Dendritic cell treated with granulocyte-macrophage colony-stimulating factor and Interleukin-4, amounts not matched to agents 40 ng/mL and 50 ng/mL, for 4 days (primary cell): Measurements from ENCODE around the gene SYTL2.
"Not testable (repeated sequence)": the region's sequence is repeated elsewhere in the genome, so short reads cannot be mapped to it uniquely, and the experiment has no call there.

ENCODE experiments used
- H3K27ac Mint-ChIP-seq: one replicate; pipeline ENCODE4 v1.8.0; 2022; ENCODE audit warnings: mild to moderate bottlenecking, mixed read lengths
- H3K27me3 Mint-ChIP-seq: one replicate; pipeline ENCODE4 v1.8.0; 2022; ENCODE audit warnings: mild to moderate bottlenecking, mixed read lengths
- H3K36me3 Mint-ChIP-seq: one replicate; pipeline ENCODE4 v1.8.0; 2022; ENCODE audit warnings: low read depth, mixed read lengths
- H3K4me1 Mint-ChIP-seq: one replicate; pipeline ENCODE4 v1.8.0; 2022; ENCODE audit warnings: low read depth, mixed read lengths
- H3K4me3 Mint-ChIP-seq: one replicate; pipeline ENCODE4 v1.8.0; 2022; ENCODE audit warnings: mild to moderate bottlenecking, moderate library complexity, mixed read lengths
- H3K9me3 Mint-ChIP-seq: one replicate; pipeline ENCODE4 v1.8.0; 2022; ENCODE audit warnings: mixed read lengths
- intact Hi-C: fragments of 100-400 bp; cut with micrococcal nuclease; formaldehyde crosslinking; loops from one replicate; pipeline ENCODE4 v1.15.0; 2022

The SYTL2 gene

DNA sequence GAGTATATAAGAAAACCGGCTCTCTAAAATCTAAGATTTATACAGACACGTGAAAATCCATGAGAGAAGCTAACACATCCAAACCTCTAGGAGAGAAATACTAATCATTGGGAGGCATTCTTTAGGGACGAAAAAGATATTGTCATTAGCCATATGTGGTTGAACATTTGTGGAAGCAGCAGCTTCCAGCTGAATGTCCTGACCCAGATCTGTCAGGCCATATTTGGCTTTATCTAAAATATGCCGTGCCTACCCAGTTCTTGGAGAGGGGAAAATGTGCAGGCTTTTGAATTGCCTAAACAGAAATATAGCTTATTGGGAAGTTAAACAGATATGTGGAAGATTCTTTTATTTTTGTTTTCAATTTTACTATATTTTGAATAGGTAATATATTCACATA, 131.4 kb downstream of the SYTL2 start:
- H3K4me1 Mint-ChIP-seq: peaks cover 23% of the 10 kb centered on the region
- peaks cover 3% of the 10 kb centered on the region for H3K27me3 Mint-ChIP-seq
- intact Hi-C loops: no loop called here
- H3K4me3 Mint-ChIP-seq: no peak overlapping the region
- no peaks in the 10 kb centered on the region for H3K36me3 Mint-ChIP-seq
- H3K9me3 Mint-ChIP-seq: no peaks in the 10 kb centered on the region
- H3K27ac Mint-ChIP-seq: no peak overlapping the region

DNA sequence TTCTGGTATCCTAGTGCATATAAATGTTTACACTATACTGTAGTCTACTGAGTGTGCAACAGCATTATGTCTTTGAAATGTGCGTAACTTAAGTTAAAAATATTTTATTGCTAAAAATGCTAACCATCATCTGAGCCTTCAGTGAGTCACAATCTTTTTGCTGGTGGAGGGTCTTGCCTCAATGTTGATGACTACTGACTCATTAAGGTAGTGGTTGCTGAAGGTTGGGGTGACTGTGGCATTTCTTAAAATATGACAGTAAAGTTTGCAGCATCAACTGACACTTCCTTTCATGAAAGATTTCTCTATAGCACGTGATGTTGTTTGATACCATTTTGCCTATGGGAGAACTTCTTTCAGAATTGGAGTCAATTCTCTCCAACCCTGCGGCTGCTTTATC, 137.5 kb downstream of the SYTL2 start:
- H3K27ac Mint-ChIP-seq: no peak overlapping the region
- H3K4me3 Mint-ChIP-seq: no peak overlapping the region
- no peaks in the 10 kb centered on the region for H3K9me3 Mint-ChIP-seq
- no peaks in the 10 kb centered on the region for H3K27me3 Mint-ChIP-seq
- no peaks in the 10 kb centered on the region for H3K36me3 Mint-ChIP-seq
- H3K4me1 Mint-ChIP-seq: no peaks in the 10 kb centered on the region
- intact Hi-C loops: no loop called here

DNA sequence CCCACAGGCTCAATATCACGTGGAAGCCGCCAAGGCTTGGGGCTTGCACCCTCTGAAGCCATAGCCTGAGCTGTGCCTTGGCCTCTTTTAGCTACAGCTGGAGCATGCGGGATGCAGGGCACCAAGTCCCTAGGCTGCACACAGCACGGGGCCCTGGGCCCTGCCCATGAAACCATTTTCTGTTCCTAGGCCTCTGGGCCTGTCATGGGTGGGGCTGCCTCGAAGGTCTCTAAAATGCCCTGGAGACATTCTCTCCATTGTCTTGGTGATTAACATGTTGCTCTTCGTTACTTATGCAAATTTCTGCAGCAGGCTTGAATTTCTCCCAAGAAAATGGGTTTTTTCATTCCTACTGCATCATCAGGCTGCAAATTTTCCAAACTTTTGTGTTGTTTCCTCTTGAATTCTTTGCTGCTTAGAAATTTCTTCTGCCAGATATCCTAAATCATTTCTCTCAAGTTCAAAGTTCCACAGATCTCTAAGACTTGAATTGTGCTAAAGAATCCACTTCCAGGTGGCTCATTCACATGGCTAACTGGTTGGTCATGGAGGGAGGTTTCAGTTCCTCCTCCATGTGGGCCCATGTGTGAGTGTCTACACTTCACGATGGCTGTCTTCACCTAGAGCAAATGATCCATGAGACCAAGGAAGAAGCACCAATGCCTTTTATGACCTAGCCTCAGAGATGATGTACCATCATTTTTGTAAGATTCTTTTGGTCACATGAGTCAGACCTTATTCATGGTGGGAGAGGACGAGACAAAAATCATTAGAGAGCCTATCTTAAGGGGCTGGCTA, 138.6 kb downstream of the SYTL2 start:
- Mint-ChIP-seq H3K27me3 (no peaks in the 10 kb centered on the region), H3K4me3 (no peak overlapping the region), H3K36me3 (no peaks in the 10 kb centered on the region), H3K4me1 (no peaks in the 10 kb centered on the region), H3K9me3 (no peaks in the 10 kb centered on the region), H3K27ac (no peak overlapping the region)
- intact Hi-C loops: no loop called here

DNA sequence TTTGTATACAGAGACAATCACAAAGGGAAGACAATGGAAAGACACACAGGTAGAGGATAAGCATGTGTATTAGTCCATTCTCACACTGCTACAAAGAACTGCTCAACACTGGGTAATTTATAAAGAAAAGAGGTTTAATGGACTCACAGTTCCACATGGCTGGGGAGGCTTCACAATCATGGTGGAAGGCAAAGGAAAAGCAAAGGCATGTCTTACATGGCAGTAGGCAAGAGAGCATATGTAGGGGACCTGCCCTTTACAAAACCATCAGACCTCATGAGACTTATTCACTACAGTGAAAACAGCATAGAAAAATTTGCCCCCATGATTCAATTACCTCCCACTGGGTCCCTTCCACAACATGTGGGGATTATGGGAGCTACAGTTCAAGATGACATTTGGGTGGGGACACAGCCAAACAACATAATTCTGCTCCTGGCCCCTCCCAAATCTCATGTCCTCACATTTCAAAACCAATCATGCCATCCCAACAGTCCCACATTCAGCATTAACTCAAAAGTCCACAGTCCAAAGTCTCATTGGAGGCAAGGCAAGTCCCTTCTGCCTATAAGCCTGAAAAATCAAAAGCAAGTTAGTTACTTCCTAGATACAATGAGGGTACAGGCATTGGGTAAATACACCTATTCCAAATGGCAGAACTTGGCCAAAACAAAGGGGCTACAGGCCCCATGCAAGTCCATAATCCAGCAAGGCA, 139.8 kb downstream of the SYTL2 start:
- H3K9me3 Mint-ChIP-seq, H3K27me3 Mint-ChIP-seq, H3K36me3 Mint-ChIP-seq, H3K4me3 Mint-ChIP-seq, intact Hi-C loops, H3K4me1 Mint-ChIP-seq, H3K27ac Mint-ChIP-seq: not testable (repeated sequence)

DNA sequence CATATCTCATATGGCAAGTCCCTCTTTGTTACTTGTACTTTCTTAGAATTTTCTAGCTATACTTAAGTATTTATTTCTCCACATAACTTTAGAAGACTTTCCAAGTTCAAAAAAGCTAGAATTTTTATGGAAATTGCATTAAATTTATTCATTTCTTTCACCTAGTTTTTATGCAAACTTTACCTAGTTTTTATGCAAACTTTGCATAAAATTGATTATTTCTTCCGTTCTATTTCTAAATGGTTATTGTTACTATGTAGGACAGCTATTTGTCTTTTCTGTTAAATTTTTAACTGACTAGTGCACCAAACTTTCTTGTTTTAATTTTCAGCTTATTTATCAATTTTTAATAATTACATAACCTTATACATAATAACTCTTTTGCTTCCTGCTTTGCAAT, 142.8 kb downstream of the SYTL2 start:
- Mint-ChIP-seq H3K27ac (no peak overlapping the region), H3K9me3 (no peaks in the 10 kb centered on the region), H3K4me3 (no peak overlapping the region), H3K27me3 (no peaks in the 10 kb centered on the region), H3K36me3 (peaks cover 17% of the 10 kb centered on the region), H3K4me1 (peaks cover 12% of the 10 kb centered on the region)
- intact Hi-C loops: loop anchor here (10.0 kb wide), 1 partner anchor 577 kb away; the partner anchor contains the start of gene EED

DNA sequence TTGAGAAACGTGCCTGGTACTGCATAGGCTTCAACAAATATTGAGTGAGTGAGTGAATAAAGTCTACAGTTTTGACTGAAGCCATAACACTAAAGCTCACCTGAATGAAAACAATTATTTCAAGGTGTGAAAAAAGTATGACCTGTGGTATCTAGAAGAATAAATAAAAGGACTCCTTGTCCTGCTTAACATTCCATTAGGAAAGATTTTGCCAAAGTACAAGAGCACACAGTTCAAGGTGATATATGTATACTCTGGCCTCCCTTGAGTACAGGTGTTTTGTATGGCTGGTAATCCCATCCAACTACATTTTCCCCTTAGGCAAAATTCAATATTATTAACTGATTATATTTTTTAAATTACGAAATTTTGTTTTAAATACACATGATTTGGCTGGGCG, 144.3 kb downstream of the SYTL2 start:
- no peak overlapping the region for H3K27ac Mint-ChIP-seq

DNA sequence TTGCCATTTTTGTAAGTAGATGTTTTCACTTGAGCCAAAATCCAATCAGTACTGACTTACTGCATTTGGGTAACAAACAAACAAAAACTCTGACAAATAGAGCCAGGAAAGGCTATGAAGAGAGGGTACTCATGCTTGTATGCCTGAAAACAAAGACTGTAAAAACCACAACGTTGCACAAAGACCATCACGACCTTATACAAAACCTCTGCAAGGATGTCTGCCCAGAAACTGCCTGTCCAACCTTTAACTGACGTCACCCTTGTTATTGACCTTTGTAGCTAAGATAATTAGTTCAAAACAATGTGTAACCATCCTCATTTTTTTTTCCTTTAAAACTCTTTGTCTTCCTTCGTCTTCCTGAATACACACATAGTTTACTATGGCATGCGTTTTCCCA, 145.2 kb downstream of the SYTL2 start:
- Mint-ChIP-seq H3K36me3 (peaks cover 31% of the 10 kb centered on the region), H3K4me3 (no peak overlapping the region), H3K9me3 (no peaks in the 10 kb centered on the region), H3K27me3 (no peaks in the 10 kb centered on the region), H3K27ac (peak overlapping the region; percentile 93), H3K4me1 (peaks cover 24% of the 10 kb centered on the region)
- intact Hi-C loops: loop anchor here (2.0 to 10.0 kb wide), 2 partner anchors 579 to 637 kb away; partner anchors contain the start of genes EED and HIKESHI

More for the DNA sequence above, 144.3 kb downstream of the SYTL2 start:
- Mint-ChIP-seq H3K4me3 (no peak overlapping the region), H3K9me3 (no peaks in the 10 kb centered on the region), H3K4me1 (peaks cover 16% of the 10 kb centered on the region), H3K36me3 (peaks cover 22% of the 10 kb centered on the region), H3K27me3 (no peaks in the 10 kb centered on the region)
- intact Hi-C loops: loop anchor here (10.0 kb wide), 1 partner anchor 578 kb away; the partner anchor contains the start of gene EED

DNA sequence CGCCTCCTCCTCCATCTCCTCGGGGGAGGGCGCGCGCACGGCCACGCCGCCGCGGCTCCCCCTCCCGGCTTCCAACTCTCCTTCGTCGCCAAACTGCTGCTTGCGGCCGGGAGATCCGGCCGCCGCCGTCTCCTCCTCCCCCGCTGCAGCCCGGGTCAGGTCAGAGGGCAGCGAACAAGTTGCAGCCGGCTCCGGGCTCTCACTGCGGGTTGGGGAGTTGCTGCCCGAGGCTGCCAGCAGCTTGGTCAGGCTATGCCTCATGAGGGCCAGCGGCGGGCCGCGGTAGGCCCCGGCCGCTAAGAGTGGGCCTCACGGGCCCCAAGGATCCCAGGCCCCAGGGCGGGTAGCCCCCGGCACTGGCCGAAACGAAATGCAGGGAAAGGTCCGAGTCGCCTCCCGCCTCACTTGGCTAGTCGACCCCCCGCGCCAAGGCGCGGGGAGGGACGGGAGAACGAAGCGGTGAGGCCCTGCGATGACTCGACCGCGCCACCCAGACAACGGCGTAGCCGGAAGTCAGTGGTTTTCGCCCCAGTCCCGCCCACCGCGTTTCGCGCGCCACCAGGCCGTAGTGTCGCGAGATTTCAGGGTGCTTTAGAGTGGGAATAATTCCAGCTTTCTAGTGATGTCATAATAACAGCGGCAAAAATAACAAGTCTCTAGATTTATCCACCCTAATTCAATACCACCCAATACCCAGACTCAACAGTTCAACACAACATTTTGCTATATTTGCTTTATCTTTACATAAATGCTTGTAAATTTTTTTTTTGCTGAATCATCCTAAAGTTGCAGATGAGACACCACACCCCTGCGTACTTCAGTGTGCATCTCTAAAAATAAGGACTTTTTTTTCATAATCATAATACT, 146.1 kb downstream of the SYTL2 start, which contains the start of gene CREBZF:
TSS of gene CREBZF (minus strand) at position 515 of the 867 bp plus-strand sequence. CDS start at position 261, 254 bp downstream.
- no peaks in the 10 kb centered on the region for H3K27me3 Mint-ChIP-seq
- intact Hi-C loops: loop anchor here (1.0 to 10.0 kb wide), 4 partner anchors 17 to 638 kb away; partner anchors contain the start of genes EED, HIKESHI and TMEM126B
- peak within 1 kb of the TSS; percentile 93 for H3K27ac Mint-ChIP-seq
- no peaks in the 10 kb centered on the region for H3K9me3 Mint-ChIP-seq
- peaks cover 33% of the 10 kb centered on the region for H3K4me1 Mint-ChIP-seq
- peak within 1 kb of the TSS; percentile 99 for H3K4me3 Mint-ChIP-seq
- H3K36me3 Mint-ChIP-seq: peaks cover 40% of the 10 kb centered on the region

DNA sequence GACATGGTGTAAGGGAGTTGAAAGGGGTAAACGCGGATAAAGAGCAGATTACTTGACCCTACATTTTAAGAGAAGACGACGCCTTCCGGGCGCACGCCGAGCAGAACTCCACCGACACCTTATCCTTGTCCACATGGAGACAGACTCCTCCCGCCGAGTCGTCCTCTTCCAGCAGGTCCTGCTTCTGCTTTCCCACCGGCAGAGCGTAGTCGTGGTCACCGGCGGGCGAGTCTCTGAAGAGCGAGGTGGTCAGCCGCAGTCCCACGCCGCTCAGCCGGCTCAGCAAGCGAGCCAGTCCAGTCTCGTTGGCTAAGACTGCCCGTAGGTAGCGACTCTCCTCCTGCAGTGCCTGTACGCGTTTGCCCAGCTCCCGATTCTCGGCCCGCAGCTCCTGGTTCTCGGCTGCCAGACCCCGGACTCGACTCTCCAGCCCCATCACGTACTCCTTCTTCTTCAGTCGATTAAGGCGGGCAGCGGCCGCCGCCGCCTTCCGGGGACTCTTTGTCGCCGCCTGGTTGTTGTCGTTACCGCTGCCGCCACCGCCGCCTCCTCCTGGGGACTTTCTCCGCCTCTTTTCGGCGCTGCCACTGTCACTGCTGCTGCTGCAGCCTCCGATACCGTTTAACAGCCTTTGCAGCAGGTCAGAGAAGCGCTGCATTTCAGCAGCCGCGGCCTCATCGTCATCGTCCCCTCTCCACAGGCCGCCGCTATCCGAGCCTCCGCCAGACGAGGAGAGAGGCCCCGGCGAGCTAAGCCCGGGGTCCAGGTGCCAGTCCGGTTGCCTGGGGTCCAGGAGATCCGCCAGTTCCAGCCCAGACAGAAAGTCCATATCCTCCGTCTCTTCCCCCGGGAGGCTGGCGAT, 147.0 kb downstream of the SYTL2 start:
- Mint-ChIP-seq H3K27ac (peak overlapping the region; percentile 93), H3K4me1 (peaks cover 37% of the 10 kb centered on the region), H3K9me3 (no peaks in the 10 kb centered on the region), H3K27me3 (no peaks in the 10 kb centered on the region), H3K36me3 (peaks cover 48% of the 10 kb centered on the region), H3K4me3 (peak overlapping the region; percentile 99)
- intact Hi-C loops: loop anchor here (1.0 to 10.0 kb wide), 4 partner anchors 16 to 639 kb away; partner anchors contain the start of genes EED, HIKESHI and TMEM126B

DNA sequence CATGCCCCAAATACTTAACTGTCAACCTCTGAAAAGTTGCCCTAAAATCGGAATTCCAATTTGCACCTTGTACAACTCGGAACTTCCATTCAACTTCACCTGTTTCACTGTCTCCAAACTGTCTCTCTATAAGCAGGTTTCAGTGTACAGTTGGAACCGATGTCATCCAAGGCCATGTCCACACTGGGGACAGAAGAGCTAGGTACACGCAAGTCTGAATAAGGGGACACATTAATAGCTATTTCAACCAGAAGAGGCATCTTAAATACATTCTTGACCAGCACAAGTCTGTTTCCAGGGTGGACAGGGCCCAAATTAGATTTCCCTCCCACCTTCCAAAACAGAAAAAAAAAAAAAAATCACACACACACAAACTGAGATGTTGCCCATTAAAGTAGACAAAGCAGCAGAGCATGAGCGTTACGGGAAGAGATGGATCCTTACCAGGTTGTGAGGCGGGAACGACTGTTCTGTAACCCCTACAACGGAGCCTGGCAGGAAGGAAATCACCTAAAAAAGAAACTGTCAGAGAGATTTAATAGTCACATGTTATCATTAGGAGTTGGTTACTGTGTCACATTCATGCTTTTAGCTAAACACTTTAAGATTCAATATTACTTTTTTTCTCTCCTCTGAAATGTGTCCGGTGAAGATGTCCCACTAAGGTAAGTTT, 147.7 kb downstream of the SYTL2 start:
- Mint-ChIP-seq H3K9me3 (no peaks in the 10 kb centered on the region), H3K36me3 (peaks cover 56% of the 10 kb centered on the region), H3K4me1 (peaks cover 37% of the 10 kb centered on the region), H3K4me3 (peak overlapping the region; percentile 99), H3K27ac (peak overlapping the region; percentile 93), H3K27me3 (no peaks in the 10 kb centered on the region)
- intact Hi-C loops: loop anchor here (10.0 kb wide), 1 partner anchor 582 kb away; the partner anchor contains the start of gene EED

DNA sequence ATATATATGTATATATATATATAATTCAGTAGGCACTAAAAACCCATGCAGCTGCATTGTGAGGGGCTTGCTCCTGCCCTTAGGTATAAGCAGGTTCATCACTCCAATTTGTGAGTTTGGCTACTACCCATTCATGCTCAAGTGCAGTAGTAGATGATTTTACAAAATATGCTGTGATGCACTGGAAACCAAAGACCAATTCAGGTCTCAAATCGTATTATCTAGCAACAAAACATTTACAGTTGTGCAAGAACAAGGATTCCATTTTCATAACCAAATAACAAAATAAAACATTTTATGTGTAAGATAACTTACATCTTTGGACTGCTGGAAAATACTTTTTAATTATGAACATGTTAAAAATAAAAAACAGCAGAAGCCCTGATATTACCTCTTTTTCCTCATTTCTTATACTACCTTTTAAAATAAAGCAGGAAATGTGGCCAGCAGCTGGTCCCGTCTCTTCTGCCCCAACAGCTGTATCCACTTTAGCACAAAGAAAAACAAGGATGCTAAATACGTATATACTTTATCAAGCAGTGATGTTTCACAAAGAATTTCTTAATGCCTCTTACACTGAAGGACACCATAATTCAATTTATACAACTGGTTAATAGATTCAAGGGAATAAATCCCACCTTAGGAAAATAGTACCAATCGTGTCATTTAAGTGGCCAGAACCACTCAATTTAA, 148.8 kb downstream of the SYTL2 start:
- H3K9me3 Mint-ChIP-seq: no peaks in the 10 kb centered on the region

DNA sequence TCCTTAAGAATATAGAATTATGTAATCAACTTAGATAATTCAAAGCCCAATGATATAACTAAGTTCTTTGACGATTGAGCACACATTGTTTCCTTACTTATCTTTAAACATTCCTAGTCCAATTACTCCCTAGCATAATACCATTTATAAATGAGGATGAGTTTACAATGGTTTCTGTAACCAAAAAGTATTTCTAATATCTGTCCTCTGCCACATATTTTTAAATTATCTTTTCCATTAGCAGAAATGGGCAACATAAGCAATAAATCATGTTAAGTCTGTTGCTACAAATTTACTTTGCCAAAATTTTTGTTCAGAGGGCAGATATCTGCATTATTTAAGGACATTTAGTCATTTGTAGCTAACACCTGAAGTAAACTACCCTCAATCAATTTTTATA, 152.8 kb downstream of the SYTL2 start:
- intact Hi-C loops: no loop called here
- Mint-ChIP-seq H3K27ac (no peak overlapping the region), H3K27me3 (no peaks in the 10 kb centered on the region), H3K9me3 (no peaks in the 10 kb centered on the region), H3K4me1 (peaks cover 27% of the 10 kb centered on the region), H3K4me3 (no peak overlapping the region), H3K36me3 (peaks cover 69% of the 10 kb centered on the region)

More for the DNA sequence above, 148.8 kb downstream of the SYTL2 start:
- Mint-ChIP-seq H3K27ac (no peak overlapping the region), H3K27me3 (no peaks in the 10 kb centered on the region), H3K4me1 (peaks cover 37% of the 10 kb centered on the region), H3K36me3 (peaks cover 62% of the 10 kb centered on the region), H3K4me3 (no peak overlapping the region)
- intact Hi-C loops: loop anchor here (10.0 kb wide), 1 partner anchor 583 kb away; the partner anchor contains the start of gene EED
